Renal cortex interstitium (tissue), 11 donors: ENCODE measurements around the gene SYTL4. TPM values are rescaled to one million over a fixed set of nuclear protein-coding genes. Genes with fewer than 3 reads are reported as not detected.

Experiments
- DNase-seq, 11 donors: peaks; one replicate each; pipeline ENCODE4 v3.0.0-alpha.2; 2013; ENCODE audit warnings: low read depth in 9 of 11, low spot score in 4 of 11; ENCODE audit errors: extremely low read depth in 1 of 11
- polyA plus RNA-seq, 3 donors: library from polyadenylated mRNA; unstranded; fragments of 120-200 nt; gene quantifications; one replicate each; pipeline ENCODE4 v1.2.1, GENCODE V29; 2013; ENCODE audit not compliant: insufficient read length in 3 of 3

The SYTL4 gene
- polyA plus RNA-seq, 3 donors: 18.6 to 24.2 (median 21.4) TPM

DNA sequence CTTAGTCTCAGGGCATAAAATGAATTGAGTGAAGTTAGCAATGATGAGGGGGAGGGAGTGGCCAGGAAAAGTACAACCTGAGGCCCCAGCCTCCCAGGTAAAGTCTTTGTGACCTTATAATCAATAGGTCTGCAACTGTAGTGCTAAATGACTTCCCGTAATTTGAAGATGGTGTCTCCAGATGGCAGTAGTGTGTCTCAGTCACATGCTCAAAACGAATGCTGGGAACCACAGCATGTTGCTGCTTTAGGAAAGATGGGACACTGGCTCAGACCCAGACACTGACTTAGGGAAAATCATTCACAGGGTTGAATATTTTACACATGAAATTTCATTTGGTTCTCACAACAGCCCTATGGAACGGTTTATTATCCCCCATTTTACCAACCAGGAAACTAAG lies 77.7 kb downstream of the SYTL4 start:
- no peak for DNase-seq

DNA sequence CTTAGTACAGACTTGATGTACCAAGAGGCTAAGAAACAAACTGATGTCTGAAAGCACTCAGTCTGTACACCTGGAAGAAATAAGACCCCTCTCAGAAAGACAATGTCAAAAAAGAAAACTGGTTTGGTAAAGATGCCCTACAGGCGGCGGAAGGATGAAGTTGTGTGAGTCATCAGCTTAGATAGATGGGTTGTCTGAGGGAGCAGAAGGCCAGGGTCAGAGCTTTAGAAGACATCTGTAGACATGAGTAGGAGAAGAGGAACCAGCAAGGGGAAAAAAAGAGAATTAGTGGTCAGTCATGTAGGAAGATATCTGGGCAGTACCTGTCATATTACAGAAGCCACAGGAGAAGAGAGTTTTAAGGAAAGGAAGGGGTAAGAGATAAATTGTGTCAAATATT lies 79.7 kb downstream of the SYTL4 start:
- DNase-seq: no peak

DNA sequence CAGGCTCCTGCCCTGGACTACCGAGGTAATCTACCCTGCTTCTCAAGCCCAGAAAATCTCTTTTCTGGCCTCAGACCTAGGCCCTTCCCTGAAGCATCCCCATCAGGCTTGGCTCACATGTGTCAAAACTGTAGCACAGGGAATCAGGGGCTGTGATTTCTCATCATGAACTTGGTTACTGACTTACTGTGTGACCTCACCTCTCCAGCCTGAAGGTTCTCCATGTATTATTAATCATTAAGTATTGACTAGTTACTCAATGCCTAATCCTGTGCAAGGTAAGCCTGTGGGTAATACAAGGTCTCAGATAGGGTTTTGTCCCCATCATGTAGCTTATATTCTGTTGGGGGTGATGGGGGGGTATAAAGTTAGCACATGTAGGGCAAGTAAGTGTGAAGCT lies 81.1 kb downstream of the SYTL4 start:
- no peak for DNase-seq

DNA sequence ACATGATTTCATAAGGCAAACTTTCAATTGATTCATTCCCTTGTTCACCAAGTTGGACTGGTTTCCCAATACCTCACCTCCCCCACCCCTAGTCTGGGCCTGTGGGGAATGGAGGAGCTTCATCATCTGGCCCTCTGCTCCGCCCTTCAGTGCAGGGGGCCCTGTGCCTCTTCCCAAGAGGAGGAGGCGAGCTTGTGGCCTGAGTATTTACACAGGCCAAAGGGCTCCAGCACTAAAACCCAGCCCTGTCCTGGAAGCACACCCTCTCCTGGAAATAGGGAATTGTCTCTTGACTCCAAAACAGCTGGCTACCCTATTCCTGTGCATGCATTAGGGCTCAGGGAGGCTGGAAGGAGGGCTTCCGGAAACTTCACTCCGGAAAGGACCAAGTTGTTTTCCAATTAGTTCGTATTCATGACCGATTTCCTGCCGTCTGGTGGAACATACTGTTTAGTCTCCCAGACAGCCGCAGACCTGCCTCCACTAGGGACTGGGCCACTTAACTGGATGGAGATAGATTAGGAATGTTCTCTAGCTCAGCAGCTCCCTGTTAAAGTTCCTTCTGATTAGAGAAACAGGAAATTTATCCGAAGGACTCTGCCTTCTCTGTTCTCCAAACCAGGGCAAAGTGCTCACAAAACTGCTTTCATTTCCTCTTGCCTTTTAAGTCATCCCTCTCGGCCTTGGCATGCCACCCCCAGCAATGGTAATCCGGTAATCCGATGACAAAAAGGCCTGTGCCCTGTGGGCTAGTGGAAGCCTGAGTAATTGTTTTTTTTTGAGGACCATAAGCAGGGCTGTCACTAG lies 82.2 kb downstream of the SYTL4 start:
- DNase-seq: no peak

DNA sequence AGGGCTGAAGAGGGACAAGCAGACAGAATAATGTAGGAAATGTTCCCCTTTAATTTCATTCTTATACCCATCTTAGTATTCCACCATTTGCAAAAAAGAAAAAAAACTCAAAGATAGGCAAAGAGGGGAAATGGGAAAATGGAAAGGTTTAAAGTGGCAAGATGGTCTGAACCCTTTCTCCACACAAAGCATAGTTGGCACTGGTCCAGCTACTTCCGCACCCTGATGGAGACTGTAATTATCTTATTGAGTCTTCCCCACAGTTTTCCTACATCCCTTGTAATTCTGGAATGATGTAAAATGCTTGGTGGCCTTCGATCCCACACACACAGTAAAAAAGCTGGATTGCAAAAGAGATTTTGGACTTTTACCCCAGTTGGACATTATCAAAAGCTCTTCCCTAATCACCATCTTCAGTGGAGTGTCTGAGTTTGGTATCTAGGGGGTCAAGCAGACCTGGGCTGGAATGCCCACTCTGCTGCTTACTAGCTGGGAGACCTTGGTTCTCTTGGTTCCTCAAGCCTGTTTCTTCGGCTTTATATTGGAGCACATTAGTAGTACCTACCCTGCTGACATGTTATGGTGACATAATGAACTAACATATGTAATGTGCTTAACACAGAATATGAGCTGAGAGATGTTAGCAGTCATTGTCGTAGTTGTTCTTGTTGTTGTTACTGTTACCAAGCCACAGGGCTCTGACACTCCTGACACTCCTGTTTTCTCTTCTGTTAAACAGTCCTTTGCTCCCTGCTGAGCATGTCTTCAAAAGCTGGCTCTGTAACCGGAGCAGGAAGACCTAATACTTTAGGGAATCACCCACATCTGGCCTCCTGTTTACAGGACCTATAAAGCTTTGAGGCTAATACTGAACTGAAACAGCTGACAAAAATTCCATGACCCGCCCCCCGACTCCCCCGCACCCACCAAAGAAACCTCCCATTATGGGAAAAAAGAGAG lies 83.2 kb downstream of the SYTL4 start:
- DNase-seq: peak in 1 of 11 donors; percentile 34

DNA sequence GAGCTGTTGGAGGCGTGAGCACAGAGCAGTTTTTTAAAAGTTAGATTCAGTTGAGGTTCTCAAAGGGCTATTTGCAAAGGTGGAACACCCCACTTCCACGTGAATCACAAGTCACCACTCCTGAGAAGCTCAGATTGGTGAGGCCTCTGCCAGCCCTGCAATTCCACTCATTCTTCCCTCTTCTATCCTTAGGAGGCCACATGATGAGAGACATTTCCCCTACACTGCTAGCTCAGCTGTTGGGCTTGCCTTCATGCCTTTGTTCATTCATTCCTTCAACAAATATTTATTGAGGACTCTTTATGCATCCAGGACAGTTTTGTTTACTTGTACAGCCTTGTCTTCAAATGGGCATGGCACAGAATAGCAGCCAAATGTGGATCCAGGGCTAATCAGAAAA lies 84.2 kb downstream of the SYTL4 start:
- no peak for DNase-seq

DNA sequence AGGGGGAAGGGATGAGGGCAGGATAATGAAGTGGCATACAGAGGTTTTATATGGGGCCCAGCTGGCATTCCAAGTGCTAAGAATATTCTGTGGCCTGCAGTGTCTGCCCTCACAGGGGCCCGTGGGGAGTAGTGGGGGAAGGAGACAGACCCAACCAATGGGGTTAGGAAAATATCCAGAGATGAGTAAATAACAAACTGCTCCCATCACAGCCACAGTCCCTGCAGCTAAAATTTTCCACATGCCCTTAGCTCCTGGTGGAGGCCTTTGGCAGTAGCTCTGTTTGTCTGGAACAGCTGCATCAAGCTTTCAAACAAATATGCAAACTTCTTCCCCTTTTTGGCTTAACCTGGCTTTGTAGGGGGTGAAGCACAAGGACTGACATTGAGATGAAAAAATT lies 84.8 kb downstream of the SYTL4 start:
- DNase-seq: no peak

DNA sequence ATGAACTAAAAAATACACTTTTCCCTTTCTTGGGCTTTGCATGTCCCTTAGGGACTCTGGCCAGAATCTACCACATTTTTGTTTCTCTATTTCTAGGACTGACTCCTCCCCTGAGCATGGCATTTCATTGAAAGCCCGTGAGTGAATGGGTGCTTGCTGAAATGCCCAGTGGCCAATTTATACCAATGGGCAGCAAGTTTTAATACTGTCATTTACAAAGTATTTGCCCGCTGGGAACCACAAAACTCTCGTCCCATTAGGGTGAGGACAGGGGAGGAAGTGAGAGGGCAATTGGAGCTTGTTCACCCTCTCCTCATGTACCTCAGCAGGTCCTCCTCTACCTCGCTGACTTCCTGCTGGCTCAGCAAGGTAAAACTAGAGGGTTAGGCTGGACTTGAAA lies 86.8 kb downstream of the SYTL4 start:
- DNase-seq: no peak

DNA sequence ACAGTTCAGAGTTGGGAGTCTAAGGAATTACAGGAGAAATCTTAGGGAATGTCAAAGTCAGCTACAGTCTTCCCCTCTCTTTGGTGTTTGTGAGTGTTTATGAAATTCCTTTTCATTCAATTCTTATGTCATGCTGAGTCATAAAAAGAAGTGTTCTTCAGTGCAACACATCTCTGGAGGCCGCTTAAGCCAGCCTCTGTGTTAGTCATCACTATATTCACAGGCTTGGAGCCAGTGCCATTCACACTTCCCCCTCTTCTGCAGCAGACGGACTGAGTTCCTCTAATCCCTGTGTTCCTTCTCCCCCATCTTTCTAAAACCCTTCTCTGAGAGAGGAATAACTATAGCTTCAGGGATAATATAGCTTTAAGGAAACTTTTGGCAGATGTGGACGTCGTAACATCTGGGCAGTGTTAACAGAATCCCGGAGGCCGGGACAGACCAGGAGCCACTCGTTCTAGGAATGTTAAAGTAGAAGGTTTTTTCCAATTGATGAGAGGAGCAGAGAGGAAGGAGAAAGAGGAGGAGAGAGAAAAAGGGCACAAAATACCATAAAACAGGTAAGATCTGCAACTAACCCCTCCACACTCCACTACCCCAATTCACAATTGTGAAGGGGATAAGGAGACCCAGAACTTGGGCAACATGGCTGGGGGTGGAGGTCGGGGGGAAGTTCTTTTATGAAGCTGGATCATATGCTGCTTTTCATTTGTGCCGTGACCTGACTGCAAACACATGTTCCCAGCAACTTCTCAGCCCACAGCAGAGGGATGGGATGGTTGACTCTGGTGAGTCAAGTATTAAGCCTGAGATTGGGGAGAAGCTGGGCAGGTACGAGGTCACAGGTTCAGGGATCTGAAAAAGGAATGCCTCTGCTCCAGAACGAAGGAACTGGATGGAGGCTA lies 87.7 kb downstream of the SYTL4 start, which contains the start of gene SRPX2:
Gene SRPX2, plus strand, starts transcription at position 244 of the 905 bp plus-strand sequence. CDS start 2,124 bp downstream, outside the sequence.
- no peak for DNase-seq

DNA sequence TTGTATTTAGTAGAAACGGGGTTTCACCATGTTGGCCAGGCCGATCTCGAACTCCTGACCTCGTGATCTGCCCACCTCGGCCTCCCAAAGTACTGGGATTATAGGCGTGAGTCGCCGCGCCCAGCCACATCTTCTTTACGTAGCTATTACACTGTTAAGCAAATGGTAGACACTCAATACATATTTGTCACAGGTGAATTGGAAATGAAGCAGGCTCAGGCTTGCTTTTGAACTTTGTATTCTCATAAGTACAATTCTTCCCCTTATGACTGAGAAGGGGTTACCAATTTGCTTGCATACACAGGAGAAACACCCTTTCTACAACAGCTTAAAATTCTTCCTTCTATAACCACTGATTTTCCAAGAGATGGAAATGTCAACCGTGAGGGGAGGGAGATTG lies 88.7 kb downstream of the SYTL4 start:
- no peak for DNase-seq

DNA sequence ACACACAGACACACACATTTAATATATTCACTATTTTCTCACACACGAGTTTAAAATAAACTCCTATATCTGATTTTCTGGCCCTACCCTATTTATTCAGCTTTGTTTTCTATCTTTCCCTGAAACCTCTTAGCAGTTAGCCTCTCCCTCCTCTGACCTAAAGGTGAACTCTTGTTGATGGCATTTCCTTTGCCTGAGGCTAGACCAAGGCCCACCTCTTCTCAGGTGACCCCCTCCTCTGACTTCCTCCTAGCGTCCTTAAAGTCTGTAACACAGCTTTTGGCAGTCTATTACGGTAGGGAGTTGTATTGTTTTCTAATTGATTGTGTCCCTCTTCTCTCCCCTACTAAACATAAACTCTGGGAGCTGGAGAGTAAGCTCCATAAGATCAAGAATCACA lies 89.6 kb downstream of the SYTL4 start:
- DNase-seq: no peak

DNA sequence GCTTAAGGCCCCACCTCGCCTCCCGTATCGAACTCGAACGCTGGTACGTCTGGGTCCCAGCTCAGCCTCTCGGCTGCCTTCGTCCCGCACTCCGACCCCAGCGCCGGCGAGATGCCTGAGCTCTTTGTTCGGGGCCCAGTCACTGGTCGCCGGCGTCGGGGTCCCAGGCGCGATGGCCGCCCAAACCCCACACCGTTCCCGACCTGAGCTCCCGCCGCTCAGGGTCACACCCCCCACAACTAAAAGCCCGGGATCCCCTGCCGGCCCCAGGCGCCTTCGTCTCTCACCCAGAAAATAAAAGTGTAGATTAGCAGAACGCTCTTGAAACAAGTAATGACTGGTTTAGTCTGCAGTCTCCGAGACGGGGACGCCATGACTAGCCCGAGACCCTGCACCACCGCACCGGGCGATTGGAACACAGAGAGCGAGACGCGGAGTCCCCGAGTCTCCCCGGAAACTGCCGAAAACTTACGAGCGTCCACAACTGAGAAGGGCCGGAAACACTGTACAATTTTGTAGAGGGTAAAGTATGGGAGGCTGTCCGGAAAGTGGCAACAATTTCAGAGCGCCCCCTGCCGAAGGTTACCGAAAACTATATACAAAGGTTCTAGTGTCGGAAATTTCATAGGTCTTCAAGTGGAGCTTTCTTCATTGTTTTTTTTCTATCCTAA lies 95.5 kb downstream of the SYTL4 start, which contains the start of gene TSPAN6:
Gene TSPAN6, minus strand, starts transcription at position 486 of the 671 bp plus-strand sequence. Its CDS starts 112 bp downstream, at position 374.
- DNase-seq: peak; percentile 67 to 91 (median 79)

DNA sequence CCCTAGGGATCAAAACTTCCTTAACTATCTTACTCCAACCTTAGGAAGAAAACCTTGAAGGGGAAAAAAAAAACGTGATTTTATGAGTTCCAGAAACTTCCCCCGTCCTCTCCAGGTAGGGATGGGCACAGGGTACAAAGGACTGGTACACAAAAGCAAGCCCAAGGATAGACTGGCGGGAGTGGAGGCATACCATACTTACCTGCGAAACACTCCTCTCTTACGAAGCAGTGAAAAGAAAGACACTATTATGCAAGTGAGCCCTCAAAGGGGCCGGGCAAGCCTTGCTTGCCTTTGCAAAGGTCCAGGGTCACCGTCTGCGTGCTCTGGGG lies 96.0 kb downstream of the SYTL4 start:
- DNase-seq: no peak

DNA sequence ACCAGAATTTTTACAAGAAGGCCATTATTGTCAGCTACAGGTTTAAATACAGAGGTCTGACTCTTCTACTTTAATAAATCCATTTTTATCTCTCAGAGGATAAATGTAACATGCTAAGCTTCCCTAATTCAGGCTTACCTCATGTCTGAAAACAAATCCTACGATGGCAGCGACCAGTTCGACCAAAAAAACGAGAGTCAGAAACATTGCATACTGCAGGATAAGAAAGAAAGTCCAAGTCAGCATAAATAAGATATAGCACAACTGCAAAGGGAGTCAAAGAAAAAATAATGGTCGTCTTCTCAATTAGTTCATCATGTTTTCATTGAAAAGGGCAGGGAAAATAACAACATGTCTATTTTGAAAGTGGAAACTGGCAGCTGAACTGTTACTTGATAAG lies 96.9 kb downstream of the SYTL4 start:
- no peak for DNase-seq

DNA sequence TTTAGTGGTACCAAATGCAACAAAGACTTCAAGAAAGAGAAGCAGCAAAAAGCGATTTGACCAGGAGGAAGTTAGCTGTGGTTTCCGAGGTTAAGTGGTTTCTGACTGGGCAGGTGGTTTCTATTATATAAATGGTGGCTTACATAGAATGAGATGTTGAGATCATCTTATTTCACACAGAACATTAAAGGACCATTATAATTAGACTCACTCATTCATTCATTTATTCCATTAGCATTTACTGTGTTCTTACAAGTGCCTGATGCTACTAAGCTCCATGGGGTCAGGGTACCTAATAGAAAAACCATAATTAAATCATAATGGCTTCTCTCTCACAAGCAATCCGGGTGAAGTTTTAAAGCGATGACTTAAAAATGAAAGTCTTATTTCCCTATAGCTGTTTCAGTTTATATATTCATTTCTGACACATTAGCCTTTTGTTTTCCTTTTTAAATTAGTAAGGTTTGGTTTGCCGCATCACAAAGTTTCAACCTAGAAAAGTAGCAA lies 105.9 kb downstream of the SYTL4 start:
- no peak for DNase-seq
